Loucy (cell line): ENCODE results near the gene BRIX1.
"Not testable (repeated sequence)": the region's sequence is repeated elsewhere in the genome, so short reads cannot be mapped to it uniquely, and the experiment has no call there.

Experiments used
- H2AFZ ChIP-seq: fragments of 200-600 bp; sonication (generic); 2 replicates; pipeline ENCODE4 v1.6.0; 2016; ENCODE audit warnings: antibody characterized with exemption, mild to moderate bottlenecking, low read length, moderate library complexity
- H3F3A ChIP-seq: fragments of 200-600 bp; 2 replicates; pipeline ENCODE4 v1.6.0; 2016; ENCODE audit warnings: antibody characterized with exemption, low read depth, mild to moderate bottlenecking
- H3K27me3 ChIP-seq: fragments of 200-600 bp; sonication (generic); 2 replicates; pipeline ENCODE4 v1.6.1; 2014; ENCODE audit warnings: low read length, mild to moderate bottlenecking; ENCODE audit not compliant: insufficient read depth, poor library complexity, severe bottlenecking
- H3K36me3 ChIP-seq: fragments of 200-600 bp; sonication (generic); 2 replicates; pipeline ENCODE4 v1.6.1; 2016; ENCODE audit warnings: low read length; ENCODE audit not compliant: insufficient read depth
- H3K4me1 ChIP-seq: fragments of 200-600 bp; sonication (generic); 2 replicates; pipeline ENCODE4 v1.5.1; 2014; ENCODE audit warnings: low read length, mild to moderate bottlenecking; ENCODE audit not compliant: insufficient read depth, poor library complexity, severe bottlenecking
- H3K4me2 ChIP-seq: fragments of 200-600 bp; sonication (generic); 2 replicates; pipeline ENCODE4 v1.6.0; 2014; ENCODE audit warnings: antibody characterized with exemption, low read length, low read depth, mild to moderate bottlenecking; ENCODE audit not compliant: poor library complexity, severe bottlenecking
- H3K4me3 ChIP-seq: fragments of 200-600 bp; sonication (generic); 2 replicates; pipeline ENCODE4 v1.5.1; 2014; ENCODE audit warnings: low read length, mild to moderate bottlenecking, mixed read lengths; ENCODE audit not compliant: poor library complexity, severe bottlenecking
- H3K79me2 ChIP-seq: fragments of 200-600 bp; sonication (generic); 2 replicates; pipeline ENCODE4 v1.6.1; 2014; ENCODE audit warnings: low read length; ENCODE audit not compliant: insufficient read depth
- H3K9ac ChIP-seq: fragments of 200-600 bp; sonication (generic); 2 replicates; pipeline ENCODE4 v1.6.0; 2014; ENCODE audit warnings: mild to moderate bottlenecking, low read depth, low read length, moderate library complexity; ENCODE audit not compliant: poor library complexity, severe bottlenecking
- H3K9me2 ChIP-seq: fragments of 200-600 bp; sonication (generic); replicated peaks from 2 replicates; pipeline ENCODE4 v1.6.1; 2016; ENCODE audit warnings: low read depth, low read length, mixed read lengths
- H3K9me3 ChIP-seq: fragments of 200-600 bp; sonication (generic); 2 replicates; pipeline ENCODE4 v1.6.1; 2014; ENCODE audit warnings: mild to moderate bottlenecking, antibody characterized with exemption, low read length, low read depth; ENCODE audit not compliant: insufficient read depth
- H4K20me1 ChIP-seq: fragments of 200-600 bp; sonication (generic); 2 replicates; pipeline ENCODE4 v1.6.0; 2014; ENCODE audit warnings: antibody characterized with exemption, low read length, mild to moderate bottlenecking; ENCODE audit not compliant: insufficient read depth, poor library complexity, severe bottlenecking
- CTCF ChIP-seq: fragments of 200-600 bp; sonication (generic); conservative IDR thresholded peaks from 2 replicates; pipeline ENCODE4 v1.5.1; 2014; ENCODE audit warnings: mild to moderate bottlenecking, antibody characterized with exemption, low read length
- EZH2phosphoT487 ChIP-seq: fragments of 200-600 bp; IDR thresholded peaks from 2 replicates; pipeline ENCODE4 v1.6.1; 2018; ENCODE audit warnings: antibody characterized with exemption, mild to moderate bottlenecking, moderate library complexity, borderline replicate concordance

BRIX1 gene

GRCh38 chr5:34967540-34967939 lies 52.0 kb downstream of the BRIX1 start:
- Histone ChIP-seq H2AFZ (no peak overlapping the region), H3K79me2 (no peaks in the 10 kb centered on the region), H3K4me3 (no peak overlapping the region), H3K36me3 (no peaks in the 10 kb centered on the region), H3K4me2 (no peak overlapping the region), H3K9ac (no peak overlapping the region), H3K4me1 (no peaks in the 10 kb centered on the region), H3F3A (no peaks in the 10 kb centered on the region), H4K20me1 (no peaks in the 10 kb centered on the region), H3K9me3 (no peaks in the 10 kb centered on the region), H3K9me2 (no peaks in the 10 kb centered on the region), H3K27me3 (no peaks in the 10 kb centered on the region)
- TF ChIP-seq EZH2phosphoT487, result no peak
- TF ChIP-seq CTCF, result no peak

GRCh38 chr5:34968258-34968657 lies 52.7 kb downstream of the BRIX1 start:
- Histone ChIP-seq H3K4me1 (no peaks in the 10 kb centered on the region), H3K9me3 (no peaks in the 10 kb centered on the region), H4K20me1 (no peaks in the 10 kb centered on the region), H3K36me3 (no peaks in the 10 kb centered on the region), H3K9ac (no peak overlapping the region), H3F3A (no peaks in the 10 kb centered on the region), H3K27me3 (no peaks in the 10 kb centered on the region), H3K9me2 (no peaks in the 10 kb centered on the region), H3K79me2 (no peaks in the 10 kb centered on the region), H3K4me2 (no peak overlapping the region), H3K4me3 (no peak overlapping the region), H2AFZ (no peak overlapping the region)
- TF ChIP-seq CTCF, result no peak
- TF ChIP-seq EZH2phosphoT487, result no peak

- H3K9ac ChIP-seq, result no peak overlapping the region
- H3K27me3 ChIP-seq, result no peaks in the 10 kb centered on the region
- TF ChIP-seq CTCF (no peak), EZH2phosphoT487 (no peak)
- no peak overlapping the region for H3K4me3 ChIP-seq
- H2AFZ ChIP-seq, result no peak overlapping the region
- H3K9me2 ChIP-seq, result no peaks in the 10 kb centered on the region
- no peaks in the 10 kb centered on the region for H3K79me2 ChIP-seq
- H3K9me3 ChIP-seq, result no peaks in the 10 kb centered on the region
- no peaks in the 10 kb centered on the region for H3F3A ChIP-seq
- no peak overlapping the region for H3K4me2 ChIP-seq
- H3K4me1 ChIP-seq, result no peaks in the 10 kb centered on the region
- H3K36me3 ChIP-seq, result no peaks in the 10 kb centered on the region
- H4K20me1 ChIP-seq, result no peaks in the 10 kb centered on the region
Observed at GRCh38 chr5:34970552-34970951, 55.0 kb downstream of the BRIX1 start.

- not testable (repeated sequence) for H2AFZ ChIP-seq, H3K27me3 ChIP-seq, H4K20me1 ChIP-seq, H3K4me1 ChIP-seq, H3K4me2 ChIP-seq, H3K79me2 ChIP-seq, H3K9me3 ChIP-seq, H3K36me3 ChIP-seq, H3K9me2 ChIP-seq, H3K9ac ChIP-seq, H3K4me3 ChIP-seq, H3F3A ChIP-seq
Observed at GRCh38 chr5:34971655-34972054, 56.1 kb downstream of the BRIX1 start.
